ENCODE results near the gene C10orf95.
"Not testable (repeated sequence)": the region's sequence is repeated elsewhere in the genome, so short reads cannot be mapped to it uniquely, and the experiment has no call there.

The C10orf95 gene

DNA sequence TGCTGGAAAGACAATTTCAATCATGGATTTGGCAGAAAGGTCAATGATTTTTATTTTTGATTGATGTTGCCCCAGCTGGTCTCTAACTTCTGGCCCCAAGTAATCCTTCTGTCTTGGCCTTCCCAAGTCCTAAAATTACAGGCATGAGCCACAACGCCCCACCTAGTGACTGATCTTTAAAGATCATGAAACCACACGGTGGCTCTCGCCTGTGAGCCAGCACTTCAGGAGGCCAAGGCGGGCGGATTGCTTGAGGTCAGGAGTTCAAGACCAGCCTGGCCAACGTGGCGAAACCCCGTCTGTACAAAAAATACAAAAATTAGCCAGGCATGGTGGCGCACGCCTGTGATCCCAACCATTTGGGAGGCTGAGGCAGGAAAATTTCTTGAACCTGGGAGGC lies 12.6 kb upstream of the C10orf95 start:
- DNase-seq, result no peak

DNA sequence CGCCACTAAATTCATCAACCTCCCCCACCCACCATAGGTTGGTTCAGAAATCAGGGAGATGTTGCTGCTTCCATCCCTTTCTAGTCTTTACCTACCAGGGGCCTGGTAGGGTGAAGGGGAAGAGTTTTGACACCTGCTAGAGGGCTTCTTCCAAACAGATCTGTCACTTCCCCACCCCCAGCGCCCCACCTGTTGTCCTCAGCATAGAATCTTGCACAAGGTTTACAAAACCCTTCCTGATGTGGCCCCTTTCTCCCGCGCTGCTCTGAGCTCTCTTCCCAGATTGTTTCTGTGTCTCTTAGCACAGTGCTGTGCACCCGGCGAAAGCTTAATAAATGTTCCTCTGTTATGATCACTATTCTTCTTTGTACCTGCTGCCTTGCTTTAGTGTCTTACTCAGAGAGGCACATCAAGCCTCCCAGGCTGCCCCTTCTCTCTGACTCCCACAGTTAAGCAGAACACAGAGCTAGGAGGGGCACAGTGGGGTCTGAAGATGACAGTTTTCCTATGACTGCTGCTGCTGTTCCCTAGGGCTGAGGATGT lies 11.2 kb upstream of the C10orf95 start:
- no peak for DNase-seq

DNA sequence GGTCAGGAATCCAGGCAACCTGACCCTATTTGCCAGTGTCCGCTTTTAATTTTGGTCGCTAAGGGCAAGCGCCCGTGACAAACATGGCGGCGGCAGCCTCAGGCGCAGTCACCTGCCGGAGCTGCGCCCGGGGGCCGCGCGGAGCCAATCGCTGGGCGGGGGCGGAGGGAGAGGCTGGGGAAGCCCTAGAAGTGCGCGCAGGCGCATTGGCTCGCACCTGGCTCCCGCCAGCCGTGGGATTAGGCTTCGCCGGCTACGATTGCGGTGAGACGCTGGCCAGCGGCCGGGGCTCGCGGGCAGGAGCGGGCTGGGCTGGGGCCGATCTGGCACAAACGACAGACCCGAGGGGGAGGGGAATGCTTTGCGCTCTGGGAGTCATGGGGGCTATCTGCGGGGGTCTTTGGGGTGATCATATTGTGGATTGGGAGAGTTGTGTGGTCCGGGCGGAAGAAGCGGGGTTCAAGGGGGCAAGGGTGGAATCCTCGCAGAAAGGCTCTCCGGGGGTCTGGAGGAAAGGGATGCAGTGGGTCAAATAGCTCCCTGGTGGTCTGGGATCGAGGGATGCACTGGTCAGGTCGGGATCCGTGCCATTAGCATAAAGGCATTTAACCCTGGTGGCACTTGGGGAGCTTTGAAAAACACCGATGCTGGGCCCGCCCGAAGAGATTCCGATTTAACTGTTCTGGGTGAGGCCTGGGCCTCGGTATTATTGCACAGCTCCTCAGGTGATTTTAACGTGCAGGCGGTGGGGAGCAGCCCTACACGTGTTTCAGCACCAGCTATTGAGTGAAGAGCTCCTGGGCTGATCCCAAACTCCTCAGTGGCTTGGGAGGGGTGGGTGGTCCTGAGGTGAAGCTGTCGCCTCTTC lies 10.1 kb upstream of the C10orf95 start:
- DNase-seq, result peak; percentile 81

DNA sequence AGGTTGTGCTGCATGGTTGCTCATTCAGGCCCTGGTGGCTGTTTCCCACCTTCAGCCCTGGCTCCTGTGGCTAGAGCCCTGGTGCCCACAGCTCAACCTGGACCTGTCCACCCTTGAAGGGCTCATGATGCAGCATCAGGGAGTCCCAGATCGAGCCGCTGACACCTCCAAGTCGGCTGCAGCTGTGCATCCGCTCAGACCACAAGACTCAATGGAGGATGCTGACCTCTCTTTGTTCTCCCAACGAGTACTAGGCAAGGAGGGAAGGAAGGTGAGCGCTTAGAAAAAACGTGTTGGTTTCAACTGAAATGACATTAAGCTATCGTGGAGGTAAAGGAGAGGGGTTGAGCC lies 9.5 kb upstream of the C10orf95 start:
- no peak for DNase-seq

DNA sequence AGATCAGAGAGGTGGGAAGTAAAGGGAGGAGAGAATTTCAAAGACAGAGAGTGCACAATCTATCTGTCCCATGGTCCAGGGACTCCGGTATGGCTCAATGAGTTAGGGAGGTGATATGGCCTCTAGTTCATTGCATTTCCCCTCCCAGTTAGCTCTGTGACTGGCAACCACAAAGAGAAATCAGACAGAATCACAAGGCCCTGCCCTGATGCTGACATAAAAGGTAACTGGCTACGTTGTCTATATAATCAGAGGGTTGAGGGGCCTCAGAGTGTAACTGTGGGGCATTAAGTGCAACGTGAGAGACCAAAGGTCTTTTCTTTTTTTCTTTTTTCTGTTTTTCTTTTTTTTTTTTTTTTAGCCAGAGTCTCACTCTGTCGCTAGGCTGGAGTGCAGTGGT lies 7.3 kb upstream of the C10orf95 start:
- no peak for DNase-seq

DNA sequence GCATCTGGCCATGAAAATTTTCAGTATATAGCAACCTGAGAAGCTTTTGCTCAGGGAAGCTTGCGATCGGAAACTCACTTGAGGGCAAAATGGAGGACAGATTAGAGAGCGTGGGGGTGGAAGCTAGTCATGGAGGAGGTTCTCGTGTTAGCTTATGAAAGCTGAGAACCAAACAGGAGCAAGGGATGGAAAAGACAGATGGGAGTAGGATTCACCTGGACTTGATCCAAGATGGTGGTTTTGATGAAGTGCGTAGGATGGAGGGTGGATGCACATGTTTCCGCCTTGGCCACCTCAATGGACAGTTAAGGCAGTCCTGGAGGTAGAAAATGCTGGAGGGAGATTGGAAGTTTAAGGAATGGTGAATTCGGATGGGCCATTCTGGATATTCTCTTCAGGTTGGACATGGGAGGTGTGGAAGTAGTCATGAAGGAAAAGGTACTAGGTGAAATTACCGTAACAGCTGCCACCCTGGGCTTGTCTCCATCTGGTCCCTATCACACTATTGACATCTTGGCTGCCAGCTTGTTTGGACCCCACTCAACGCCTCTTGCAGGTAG lies 6.3 kb upstream of the C10orf95 start:
- DNase-seq, result no peak

DNA sequence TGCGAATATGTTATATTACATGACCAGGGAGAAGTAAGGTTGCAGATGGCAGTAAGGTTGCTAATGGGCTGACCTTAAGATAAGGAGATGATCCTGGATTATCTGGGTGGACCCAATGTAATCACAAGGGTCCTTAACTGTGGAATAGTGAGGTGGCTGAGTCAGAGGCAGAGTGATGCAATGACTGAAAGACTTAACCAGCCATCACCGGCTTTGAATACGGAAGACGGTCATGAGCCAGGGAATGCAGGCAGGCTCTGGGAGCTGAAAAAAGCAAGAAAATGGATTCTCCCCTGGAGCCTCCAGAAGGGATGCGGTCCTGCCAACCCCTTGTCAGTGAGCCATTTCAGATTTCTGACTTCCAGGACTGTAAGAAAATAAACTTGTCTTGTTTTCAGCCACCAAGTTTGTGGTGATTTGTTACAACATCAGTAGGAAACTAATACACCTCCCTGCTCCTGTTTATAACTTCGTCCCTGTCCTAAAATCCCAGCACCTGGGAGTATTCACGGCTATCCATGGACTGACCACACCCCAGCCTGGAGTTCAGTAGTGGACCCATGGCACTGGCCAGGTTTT lies 4.6 kb upstream of the C10orf95 start:
- no peak for DNase-seq

DNA sequence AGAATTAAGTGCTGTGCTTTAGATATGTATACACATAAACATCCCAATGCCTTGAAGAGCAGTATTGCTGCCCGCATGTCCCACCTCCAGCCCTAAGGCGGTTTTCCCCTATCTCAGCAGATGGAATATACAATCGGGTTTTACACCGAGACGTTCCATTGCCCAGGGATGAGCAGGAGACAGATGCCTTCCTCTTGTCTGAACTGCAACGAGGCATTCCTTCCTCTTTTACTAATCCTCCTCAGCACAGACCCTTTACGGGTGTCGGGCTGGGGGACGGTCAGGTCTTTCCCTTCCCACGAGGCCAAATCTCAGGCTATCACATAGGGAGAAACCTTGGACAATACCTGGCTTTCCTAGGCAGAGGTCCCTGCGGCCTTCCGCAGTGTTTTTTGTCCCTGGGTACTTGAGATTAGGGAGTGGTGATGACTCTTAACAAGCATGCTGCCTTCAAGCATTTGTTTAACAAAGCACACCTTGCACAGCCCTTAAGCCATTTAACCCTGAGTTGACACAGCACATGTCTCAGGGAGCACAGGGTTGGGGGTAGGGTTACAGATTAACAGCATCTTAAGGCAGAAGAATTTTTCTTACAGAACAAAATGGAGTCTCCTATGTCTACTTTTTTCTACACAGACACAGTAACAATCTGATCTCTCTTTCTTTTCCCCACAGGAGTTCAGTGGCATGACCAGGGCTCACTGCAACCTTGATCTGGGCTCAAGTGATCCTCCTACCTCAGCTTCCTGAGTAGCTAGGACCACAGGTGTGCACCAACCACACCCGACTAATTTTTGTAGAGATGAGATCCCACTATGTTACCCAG lies 3.5 kb upstream of the C10orf95 start:
- DNase-seq, result not testable (repeated sequence)

DNA sequence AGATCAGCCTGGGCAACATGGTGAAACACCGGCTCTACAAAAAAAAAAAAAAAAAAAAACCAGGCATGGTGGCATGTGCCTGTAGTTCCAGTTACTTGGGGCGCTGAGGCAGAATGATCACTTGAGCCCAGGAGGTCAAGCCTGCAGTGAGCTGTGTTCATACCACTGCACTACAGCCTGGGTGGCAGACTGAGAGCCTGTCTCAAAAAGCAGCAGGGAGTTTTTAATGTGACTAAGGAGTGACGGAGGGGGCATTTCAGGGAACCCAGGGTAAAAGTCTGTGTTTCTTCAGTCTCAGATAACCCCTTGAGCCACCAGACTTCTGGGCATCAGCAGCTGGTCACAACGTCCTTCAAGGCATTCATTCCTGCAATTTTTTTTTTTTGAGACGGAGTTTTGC lies 2.2 kb upstream of the C10orf95 start:
- no peak for DNase-seq

DNA sequence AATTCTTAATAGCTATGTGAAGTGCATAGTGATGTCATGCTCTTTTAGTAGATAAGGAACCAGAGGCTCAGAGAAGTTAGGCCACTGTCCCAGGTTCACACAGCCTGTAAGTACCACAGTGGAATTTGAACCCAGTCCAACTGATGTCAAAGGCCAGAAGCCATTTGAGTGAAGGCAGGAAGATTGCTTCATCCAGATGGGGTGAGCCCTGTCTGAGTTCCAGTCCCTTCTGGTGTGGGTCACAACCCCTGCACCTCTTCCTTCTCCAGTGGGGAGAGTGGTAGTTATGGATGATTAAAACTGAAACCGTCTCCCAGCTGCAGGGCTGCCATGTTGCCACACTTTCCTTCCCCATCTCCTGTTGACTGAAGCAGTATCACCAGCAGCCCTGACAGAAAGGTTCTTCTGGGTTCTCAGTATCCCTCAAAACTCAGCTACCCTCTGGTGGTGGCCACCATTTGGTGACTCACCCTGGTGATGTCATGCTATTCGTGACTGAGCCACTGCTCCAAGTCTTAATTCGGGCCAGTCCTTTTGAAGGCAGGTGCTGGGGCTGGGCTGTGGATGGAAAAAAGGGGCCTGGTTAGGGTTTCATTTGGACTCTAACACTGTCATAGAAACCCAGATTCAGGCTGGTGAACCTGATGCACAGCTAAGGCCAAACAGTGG lies 1.5 kb upstream of the C10orf95 start:
- DNase-seq, result no peak

DNA sequence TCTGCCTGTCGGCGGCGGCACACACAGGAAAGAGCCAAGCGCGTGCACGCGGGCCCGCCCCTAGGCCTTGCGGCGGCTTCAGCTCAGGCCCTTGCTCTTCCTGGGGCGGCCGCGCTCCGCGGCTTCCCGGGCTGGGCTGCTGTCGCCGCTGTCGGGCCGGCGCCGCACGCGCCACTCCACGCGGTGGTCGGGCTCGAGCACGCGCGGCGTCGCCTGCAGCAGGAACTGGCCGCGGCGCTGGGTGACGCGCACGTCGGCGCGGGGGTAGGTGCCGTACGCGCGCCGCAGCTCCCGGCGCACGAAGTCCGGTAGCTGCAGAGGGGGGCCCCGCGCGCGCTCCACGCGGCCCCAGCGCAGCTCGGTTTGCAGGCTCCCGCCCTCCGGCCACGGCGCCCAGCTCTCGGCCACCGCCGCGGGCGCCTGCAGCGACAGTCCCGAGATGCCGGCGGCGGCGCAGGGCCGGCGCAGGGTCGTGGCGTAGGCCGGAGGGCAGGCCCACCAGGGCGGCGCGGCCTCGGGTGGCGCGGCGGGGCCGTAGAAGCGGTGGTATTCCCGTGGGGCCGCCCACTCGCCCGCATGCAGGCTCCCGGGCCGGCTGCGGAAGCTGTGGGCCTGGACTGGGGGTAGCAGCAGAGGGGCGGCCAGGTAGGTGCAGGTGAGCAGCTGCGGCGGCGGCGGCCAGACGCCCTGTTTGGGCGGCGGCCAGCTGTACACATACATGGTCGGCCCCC lies 804 bp downstream of the C10orf95 start:
- peak; percentile 45 for DNase-seq

DNA sequence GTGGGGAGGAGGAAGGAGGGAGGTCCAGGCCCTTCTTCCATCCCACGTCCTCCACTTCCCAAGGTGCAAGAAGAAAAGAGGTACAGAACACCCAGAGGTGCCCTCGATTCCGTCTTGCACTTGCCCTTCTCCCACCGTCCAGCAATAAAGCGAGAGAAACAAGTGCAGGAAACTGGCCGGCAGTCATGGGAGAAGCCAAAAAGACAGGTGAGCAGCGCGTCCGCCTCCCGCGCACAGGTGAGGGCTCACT lies 1.3 kb downstream of the C10orf95 start:
- no peak for DNase-seq

DNA sequence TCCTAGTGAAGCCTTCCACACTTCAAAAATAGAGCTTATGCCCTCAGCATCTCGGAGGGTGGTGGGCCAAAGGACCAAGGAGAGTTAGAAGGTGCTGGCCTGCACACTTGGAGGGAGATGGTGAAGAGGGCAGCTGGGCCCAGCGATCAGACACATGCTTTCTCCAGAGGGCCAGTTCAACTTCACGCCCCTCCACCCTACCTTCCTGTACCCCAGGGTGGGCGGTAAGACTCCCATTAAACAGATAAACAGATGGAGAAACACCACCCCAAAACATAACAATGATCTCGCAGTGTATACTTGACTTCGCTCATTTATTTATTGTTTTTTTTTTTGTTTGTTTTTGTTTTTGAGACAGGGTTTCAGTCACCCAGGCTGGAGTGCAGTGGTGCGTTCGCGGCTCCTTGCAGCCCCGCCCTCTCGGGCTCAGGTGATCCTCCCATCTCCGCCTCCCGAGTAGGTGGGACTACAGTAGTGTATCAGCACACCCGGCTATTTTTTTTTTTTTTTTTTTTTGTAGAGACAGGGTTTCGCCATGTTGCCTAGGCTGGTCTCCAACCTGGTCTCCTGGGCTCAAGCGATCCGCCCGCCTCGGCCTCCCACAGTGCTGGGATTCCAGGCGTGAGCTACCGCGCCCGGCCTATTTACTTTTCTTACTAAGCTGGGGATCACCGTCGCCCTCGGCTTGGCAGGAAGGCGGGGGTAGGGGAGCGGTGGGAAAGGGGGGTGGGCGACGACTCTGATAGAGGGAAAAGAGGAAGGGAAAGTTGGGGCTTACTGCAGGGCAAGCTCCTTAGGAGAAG lies 1.8 kb downstream of the C10orf95 start:
- DNase-seq, result peak; percentile 57

DNA sequence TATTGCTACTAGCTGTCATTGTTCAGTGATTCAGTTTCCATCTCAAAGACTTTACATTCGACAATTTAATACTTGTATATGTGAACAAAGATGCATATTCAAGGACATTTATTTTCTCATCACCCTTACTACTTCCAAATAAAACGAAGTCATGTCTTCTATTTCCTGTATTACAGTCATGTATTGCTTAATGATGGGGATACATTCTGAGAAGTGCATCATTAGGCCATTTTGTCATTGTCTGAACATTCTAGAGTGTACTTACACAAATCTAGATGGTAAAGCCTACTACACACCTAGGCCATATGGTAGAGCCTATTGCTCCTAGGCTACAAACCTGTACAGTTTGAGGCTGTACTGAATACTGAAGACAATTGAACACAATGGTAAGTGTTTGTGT lies 6.5 kb downstream of the C10orf95 start:
- no peak for DNase-seq

DNA sequence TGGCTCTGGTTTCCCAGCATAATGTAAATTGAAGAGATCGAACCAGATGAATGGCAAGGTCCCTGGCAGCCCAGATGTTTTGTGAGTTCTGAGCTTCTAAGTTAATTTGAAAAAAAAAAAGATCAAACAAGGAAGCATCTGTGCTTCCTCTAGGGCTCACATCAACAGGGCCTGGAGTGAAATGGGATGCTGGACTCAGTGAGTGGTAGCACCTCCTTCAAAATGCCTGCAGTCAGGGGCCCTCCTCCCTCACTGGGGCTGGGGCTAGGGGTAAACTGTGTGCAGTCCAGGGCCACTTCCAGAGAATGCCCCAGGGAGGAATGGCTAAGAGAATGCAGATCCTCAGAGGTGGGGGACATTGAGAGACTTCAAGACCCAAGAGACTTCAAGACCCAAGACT lies 13.0 kb downstream of the C10orf95 start:
- no peak for DNase-seq

DNA sequence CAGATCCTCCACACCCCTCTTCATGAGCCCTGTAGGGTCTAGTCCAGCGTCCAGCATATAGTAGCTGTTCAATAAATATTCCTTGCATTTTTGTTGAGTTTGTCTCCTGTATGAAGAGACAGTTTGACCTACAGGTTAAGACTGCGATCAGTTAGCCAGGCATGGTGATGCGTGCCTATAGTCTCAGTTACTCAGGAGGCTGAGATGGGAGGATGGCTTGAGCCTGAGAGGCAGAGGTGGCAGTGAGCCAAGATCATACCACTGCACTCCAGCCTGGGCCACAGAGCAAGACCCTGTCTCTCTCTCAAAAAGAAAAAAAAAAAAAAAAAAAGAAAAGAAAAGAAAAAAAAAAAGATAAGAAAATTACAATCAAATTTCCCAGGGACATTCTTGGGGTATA lies 13.8 kb downstream of the C10orf95 start:
- no peak for DNase-seq

DNA sequence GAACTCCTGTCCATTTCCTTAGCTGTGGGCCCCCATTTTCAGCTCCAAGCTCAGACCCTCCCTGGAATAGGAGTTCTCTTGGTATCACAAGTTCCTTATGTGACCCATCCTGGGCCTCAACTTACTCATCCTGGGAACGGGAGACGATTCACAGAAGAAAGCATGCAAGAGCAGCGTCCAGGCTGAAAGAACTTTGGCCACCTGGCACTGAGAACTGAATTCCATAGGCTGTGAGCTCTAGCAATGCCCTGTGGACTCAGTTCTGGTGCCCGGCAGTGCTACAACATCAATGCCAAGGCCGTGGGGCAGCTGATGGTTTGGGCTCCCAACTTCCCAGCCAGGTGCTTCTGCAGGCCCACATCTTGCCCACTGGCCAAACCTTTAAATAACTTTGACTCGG lies 15.0 kb downstream of the C10orf95 start:
- no peak for DNase-seq

DNA sequence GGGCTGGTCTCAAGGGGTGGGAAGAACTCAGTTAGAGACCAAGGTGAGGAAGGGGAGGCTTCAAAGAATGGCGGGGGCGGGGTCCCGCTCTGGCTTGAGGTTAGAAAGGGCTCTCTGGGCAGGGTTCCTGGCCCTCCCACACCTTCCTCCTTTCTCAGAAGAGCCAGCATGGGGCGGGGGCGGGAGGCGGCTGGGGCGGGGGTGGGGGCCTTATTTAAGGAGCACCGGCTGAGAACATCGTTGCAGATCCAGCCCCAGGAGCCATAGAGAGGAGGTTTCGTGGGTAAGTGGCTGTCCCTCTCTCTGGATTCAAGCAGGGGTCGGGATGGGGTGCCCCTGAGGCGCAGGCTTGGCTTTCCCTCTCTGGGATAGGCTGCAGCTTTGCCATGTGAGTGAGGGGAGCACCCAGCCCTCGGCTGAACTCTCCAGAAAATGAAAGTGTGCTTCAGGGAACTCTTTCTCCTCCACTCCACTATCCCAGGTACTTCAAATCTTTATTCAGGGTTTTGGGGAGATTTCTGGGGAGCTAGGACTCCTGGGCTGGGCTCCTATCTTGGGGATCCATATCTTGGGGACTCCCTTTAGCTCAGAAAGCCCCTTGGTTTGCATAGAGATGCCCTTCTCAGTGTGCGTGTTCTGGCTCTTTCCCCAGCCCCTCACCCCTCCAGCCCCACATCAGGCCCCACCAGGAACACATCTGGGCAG lies 15.7 kb downstream of the C10orf95 start:
- DNase-seq, result no peak

DNA sequence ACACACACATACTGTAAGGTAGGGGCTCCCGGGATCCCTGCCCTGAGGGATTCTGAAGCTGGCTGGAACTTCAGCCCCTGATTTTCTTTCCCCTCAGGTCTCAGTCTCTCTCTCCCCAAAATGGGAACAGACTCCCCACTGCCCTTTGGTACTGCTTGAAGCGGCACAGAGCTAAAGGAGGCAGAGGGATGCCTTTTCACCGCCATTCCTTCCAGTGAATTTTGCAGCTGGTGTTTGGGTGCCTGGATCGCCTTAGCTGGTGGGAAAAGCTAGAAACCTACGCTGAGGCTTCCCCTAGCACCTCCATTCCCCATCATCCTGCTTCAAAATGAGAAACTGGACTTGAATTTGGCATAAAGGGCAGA lies 16.2 kb downstream of the C10orf95 start:
- no peak for DNase-seq

DNA sequence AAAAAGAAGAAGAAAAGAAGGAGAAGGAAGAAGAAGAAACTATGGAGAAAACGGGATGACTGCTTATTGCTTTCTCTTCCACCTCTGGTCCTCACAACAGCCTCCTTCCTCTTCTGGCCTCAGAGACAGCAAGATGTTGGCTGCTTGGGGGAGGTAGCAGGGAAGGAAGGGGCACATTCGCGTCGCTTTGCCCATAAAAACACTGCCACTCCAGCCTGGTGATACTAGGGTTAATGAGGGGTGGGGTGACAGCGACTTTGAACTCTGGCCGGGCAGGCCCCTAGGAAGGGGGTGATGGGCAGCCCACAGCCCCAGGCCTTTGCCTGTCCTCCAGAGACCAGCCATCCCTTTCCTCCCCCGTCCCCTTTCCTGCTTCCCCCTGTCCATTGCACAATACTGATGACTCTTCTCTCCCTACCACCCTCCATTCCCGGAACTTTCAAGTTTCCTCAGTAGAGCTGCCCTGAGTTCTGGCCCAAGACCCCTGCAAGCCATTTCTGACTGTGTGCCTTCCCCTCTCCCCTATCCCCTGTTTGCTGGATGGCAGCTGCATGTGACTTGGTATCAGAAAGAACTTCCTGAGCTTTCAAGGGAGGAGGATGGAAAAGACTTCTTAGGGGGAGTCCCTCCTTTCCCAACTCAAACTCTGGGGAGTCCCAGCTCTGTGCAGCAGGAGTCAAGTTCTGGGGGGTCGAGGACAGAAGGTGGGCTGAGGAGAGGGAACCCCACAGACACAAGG lies 16.8 kb downstream of the C10orf95 start:
- DNase-seq, result no peak

All from NCI-H2107 (cell line).